ENCODE data around the gene LRRFIP1.

The LRRFIP1 gene

GRCh38 chr2:237720444-237720843, 93.1 kb downstream of the LRRFIP1 start:
- no peak overlapping the region for H3K4me3 Mint-ChIP-seq
- CTCF ChIA-PET = no interaction called here
- peaks cover 36% of the 10 kb centered on the region for H3K4me1 Mint-ChIP-seq
- H3K36me3 Mint-ChIP-seq = peaks cover 34% of the 10 kb centered on the region
- H3K27me3 Mint-ChIP-seq = no peaks in the 10 kb centered on the region
- no peak for DNase-seq
- H3K27ac Mint-ChIP-seq = no peak overlapping the region
- H3K9me3 Mint-ChIP-seq = no peaks in the 10 kb centered on the region

- no peaks in the 10 kb centered on the region for H3K9me3 Mint-ChIP-seq
- no peak overlapping the region for H3K27ac Mint-ChIP-seq
- no peaks in the 10 kb centered on the region for H3K27me3 Mint-ChIP-seq
- no peak overlapping the region for H3K4me3 Mint-ChIP-seq
- no peak for DNase-seq
- peaks cover 32% of the 10 kb centered on the region for H3K4me1 Mint-ChIP-seq
- H3K36me3 Mint-ChIP-seq = peaks cover 34% of the 10 kb centered on the region
- CTCF ChIA-PET = interaction anchor here (1.3 kb wide), 1 partner anchor 48 kb away, joined by 3 read pairs; no protein-coding TSS in a partner anchor
Measured at GRCh38 chr2:237720957-237721356, 93.6 kb downstream of the LRRFIP1 start.

DNA sequence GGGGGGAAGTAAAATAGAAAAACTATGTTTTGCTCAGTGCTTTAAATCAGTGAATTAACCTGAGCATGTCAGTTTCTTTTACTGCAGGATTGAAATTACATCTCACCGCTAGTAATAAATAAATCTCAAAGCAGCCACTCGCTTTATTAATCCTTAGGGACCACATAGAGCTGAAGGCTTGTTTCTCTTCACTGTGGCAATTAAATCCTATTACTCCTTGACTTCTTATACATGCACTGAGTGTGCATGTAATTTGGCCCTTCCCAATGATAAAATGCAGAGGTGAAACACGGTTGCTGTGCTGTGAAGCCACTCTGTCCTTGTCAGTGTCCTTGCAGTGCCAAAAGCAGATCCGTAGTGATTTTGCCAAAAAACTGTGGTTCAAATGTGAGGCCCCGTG, 94.1 kb downstream of the LRRFIP1 start:
- CTCF ChIA-PET = interaction anchor here (1.3 kb wide), 1 partner anchor 48 kb away, joined by 3 read pairs; no protein-coding TSS in a partner anchor

DNA sequence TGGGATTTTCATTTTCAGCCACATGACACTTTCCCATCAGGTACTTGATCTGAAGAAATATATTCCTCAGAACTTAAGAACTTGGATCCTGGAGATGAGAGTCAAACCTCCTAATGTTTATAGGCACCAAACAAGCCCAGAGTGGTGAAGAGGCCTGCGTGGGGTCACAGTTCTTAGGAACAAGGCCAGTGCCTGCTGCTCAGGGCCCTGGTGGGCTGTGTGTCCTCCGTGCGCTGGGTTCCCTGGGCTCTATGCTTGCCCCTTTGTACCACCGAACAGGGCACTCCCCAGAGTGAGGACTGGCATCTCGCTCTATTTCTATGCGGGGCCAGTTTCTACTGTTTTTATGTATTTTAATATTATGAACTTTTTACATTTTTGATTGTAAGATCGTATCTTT, 95.2 kb downstream of the LRRFIP1 start:
- H3K4me3 Mint-ChIP-seq = no peak overlapping the region
- CTCF ChIA-PET = interaction anchor here (1.4 kb wide), 1 partner anchor 50 kb away, joined by 6 read pairs; no protein-coding TSS in a partner anchor
- no peak for DNase-seq
- no peaks in the 10 kb centered on the region for H3K27me3 Mint-ChIP-seq
- peaks cover 38% of the 10 kb centered on the region for H3K36me3 Mint-ChIP-seq
- no peak overlapping the region for H3K27ac Mint-ChIP-seq
- H3K4me1 Mint-ChIP-seq = peaks cover 27% of the 10 kb centered on the region
- H3K9me3 Mint-ChIP-seq = no peaks in the 10 kb centered on the region

More for the DNA sequence above, 94.1 kb downstream of the LRRFIP1 start:
- Mint-ChIP-seq H3K4me3 (no peak overlapping the region), H3K36me3 (peaks cover 34% of the 10 kb centered on the region), H3K9me3 (no peaks in the 10 kb centered on the region), H3K27ac (no peak overlapping the region), H3K27me3 (no peaks in the 10 kb centered on the region), H3K4me1 (peaks cover 27% of the 10 kb centered on the region)
- no peak for DNase-seq

GRCh38 chr2:237723023-237723422, 95.6 kb downstream of the LRRFIP1 start:
- H3K4me1 Mint-ChIP-seq = peaks cover 31% of the 10 kb centered on the region

GRCh38 chr2:237723602-237724001, 96.2 kb downstream of the LRRFIP1 start:
- DNase-seq = peak; percentile 32
- no peak overlapping the region for H3K27ac Mint-ChIP-seq
- CTCF ChIA-PET = interaction anchor here (1.4 to 1.8 kb wide), 2 partner anchors 10 to 51 kb away, joined by 5 to 6 read pairs; no protein-coding TSS in a partner anchor
- no peak overlapping the region for H3K4me3 Mint-ChIP-seq
- H3K27me3 Mint-ChIP-seq = no peaks in the 10 kb centered on the region
- H3K4me1 Mint-ChIP-seq = peaks cover 29% of the 10 kb centered on the region
- H3K36me3 Mint-ChIP-seq = peaks cover 36% of the 10 kb centered on the region
- no peaks in the 10 kb centered on the region for H3K9me3 Mint-ChIP-seq

More at GRCh38 chr2:237723023-237723422, 95.6 kb downstream of the LRRFIP1 start:
- Mint-ChIP-seq H3K36me3 (peaks cover 39% of the 10 kb centered on the region), H3K27ac (no peak overlapping the region), H3K27me3 (no peaks in the 10 kb centered on the region), H3K4me3 (no peak overlapping the region), H3K9me3 (no peaks in the 10 kb centered on the region)
- no peak for DNase-seq
- CTCF ChIA-PET = interaction anchor here (1.4 kb wide), 1 partner anchor 50 kb away, joined by 6 read pairs; no protein-coding TSS in a partner anchor

GRCh38 chr2:237724811-237725478, 97.6 kb downstream of the LRRFIP1 start:
- no peak for DNase-seq
- Mint-ChIP-seq H3K9me3 (no peaks in the 10 kb centered on the region), H3K4me1 (peaks cover 29% of the 10 kb centered on the region), H3K36me3 (peaks cover 37% of the 10 kb centered on the region), H3K27ac (peak overlapping the region; percentile 24), H3K27me3 (no peaks in the 10 kb centered on the region), H3K4me3 (no peak overlapping the region)
- CTCF ChIA-PET = interaction anchor here (1.8 kb wide), 1 partner anchor 12 kb away, joined by 5 read pairs; no protein-coding TSS in a partner anchor

GRCh38 chr2:237725661-237726060, 98.3 kb downstream of the LRRFIP1 start:
- no peak for DNase-seq
- CTCF ChIA-PET = no interaction called here
- no peaks in the 10 kb centered on the region for H3K9me3 Mint-ChIP-seq
- H3K27ac Mint-ChIP-seq = peak overlapping the region; percentile 28
- no peak overlapping the region for H3K4me3 Mint-ChIP-seq
- peaks cover 32% of the 10 kb centered on the region for H3K4me1 Mint-ChIP-seq
- H3K36me3 Mint-ChIP-seq = peaks cover 31% of the 10 kb centered on the region
- no peaks in the 10 kb centered on the region for H3K27me3 Mint-ChIP-seq

DNA sequence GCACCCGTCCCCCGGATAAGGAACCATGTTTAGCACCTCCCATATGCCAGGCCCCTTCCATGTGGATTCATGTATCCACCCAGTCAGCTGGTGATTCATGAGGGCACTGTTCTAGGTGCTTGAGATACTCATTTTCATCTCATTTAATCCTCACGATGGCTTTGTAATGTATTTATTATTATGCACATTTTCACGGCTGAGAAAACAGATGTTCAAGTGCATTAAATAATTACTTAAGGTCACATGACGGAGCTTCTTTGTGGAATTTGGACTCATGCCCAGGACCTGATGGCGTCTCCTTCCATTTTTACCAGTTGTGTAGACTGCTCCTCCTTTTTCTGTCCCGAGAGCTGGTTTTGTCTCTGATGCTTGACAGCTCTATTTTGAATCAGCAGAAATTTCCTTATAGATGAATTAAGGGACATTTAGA, 99.0 kb downstream of the LRRFIP1 start:
- Mint-ChIP-seq H3K36me3 (peaks cover 30% of the 10 kb centered on the region), H3K4me1 (peaks cover 36% of the 10 kb centered on the region), H3K27me3 (no peaks in the 10 kb centered on the region), H3K27ac (no peak overlapping the region), H3K9me3 (no peaks in the 10 kb centered on the region), H3K4me3 (no peak overlapping the region)
- DNase-seq = no peak
- CTCF ChIA-PET = interaction anchor here (1.0 kb wide), 1 partner anchor 21 kb away, joined by 3 read pairs; no protein-coding TSS in a partner anchor

- no peak for DNase-seq
- Mint-ChIP-seq H3K4me1 (peaks cover 36% of the 10 kb centered on the region), H3K27ac (no peak overlapping the region), H3K4me3 (no peak overlapping the region), H3K9me3 (no peaks in the 10 kb centered on the region), H3K27me3 (no peaks in the 10 kb centered on the region), H3K36me3 (peaks cover 28% of the 10 kb centered on the region)
- CTCF ChIA-PET = interaction anchor here (1.0 to 8.1 kb wide), 3 partner anchors 18 to 54 kb away, joined by 3 to 39 read pairs (median 3); no protein-coding TSS in a partner anchor
Measured at GRCh38 chr2:237727363-237727762, 100.0 kb downstream of the LRRFIP1 start.

GRCh38 chr2:237729681-237730475, 102.5 kb downstream of the LRRFIP1 start:
- peaks cover 19% of the 10 kb centered on the region for H3K36me3 Mint-ChIP-seq
- no peak for DNase-seq
- H3K9me3 Mint-ChIP-seq = no peaks in the 10 kb centered on the region
- CTCF ChIA-PET = interaction anchor here (1.3 to 8.1 kb wide), 5 partner anchors 10 to 56 kb away, joined by 3 to 39 read pairs (median 3); no protein-coding TSS in a partner anchor
- no peak overlapping the region for H3K4me3 Mint-ChIP-seq
- H3K4me1 Mint-ChIP-seq = peaks cover 28% of the 10 kb centered on the region
- H3K27me3 Mint-ChIP-seq = no peaks in the 10 kb centered on the region
- no peak overlapping the region for H3K27ac Mint-ChIP-seq

GRCh38 chr2:237731663-237732062, 104.3 kb downstream of the LRRFIP1 start:
- H3K27me3 Mint-ChIP-seq = no peaks in the 10 kb centered on the region
- H3K4me1 Mint-ChIP-seq = peaks cover 28% of the 10 kb centered on the region
- no peak overlapping the region for H3K4me3 Mint-ChIP-seq
- H3K9me3 Mint-ChIP-seq = no peaks in the 10 kb centered on the region
- H3K36me3 Mint-ChIP-seq = peaks cover 23% of the 10 kb centered on the region
- DNase-seq = no peak
- CTCF ChIA-PET = interaction anchor here (0.8 to 8.1 kb wide), 6 partner anchors 11 to 150 kb away, joined by 3 to 39 read pairs (median 4); no protein-coding TSS in a partner anchor
- H3K27ac Mint-ChIP-seq = peak overlapping the region; percentile 24

DNA sequence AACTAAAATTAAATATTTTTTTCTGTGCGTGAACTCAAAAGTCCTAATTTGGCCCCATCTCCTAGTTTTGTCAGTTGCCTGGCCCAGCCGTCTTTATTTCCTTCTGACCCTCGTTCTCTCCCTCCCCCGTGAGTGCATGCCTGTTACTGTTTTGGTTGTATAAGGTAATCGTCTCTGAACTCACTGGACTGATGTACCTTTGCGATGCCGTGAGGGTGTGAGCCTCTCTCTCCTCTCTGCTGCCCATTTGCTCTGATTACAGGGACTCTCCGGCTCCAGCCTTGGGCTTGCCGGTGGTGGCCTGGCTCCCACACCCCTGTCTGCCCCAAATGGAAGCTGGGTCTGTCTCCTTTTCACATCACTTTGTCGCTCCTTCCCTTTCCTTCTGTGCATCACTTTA, 104.7 kb downstream of the LRRFIP1 start:
- DNase-seq = no peak
- Mint-ChIP-seq H3K4me1 (peaks cover 28% of the 10 kb centered on the region), H3K36me3 (peaks cover 21% of the 10 kb centered on the region), H3K27ac (no peak overlapping the region), H3K27me3 (no peaks in the 10 kb centered on the region), H3K9me3 (no peaks in the 10 kb centered on the region), H3K4me3 (no peak overlapping the region)
- CTCF ChIA-PET = interaction anchor here (1.0 to 8.1 kb wide), 5 partner anchors 10 to 58 kb away, joined by 3 to 39 read pairs (median 4); no protein-coding TSS in a partner anchor

DNA sequence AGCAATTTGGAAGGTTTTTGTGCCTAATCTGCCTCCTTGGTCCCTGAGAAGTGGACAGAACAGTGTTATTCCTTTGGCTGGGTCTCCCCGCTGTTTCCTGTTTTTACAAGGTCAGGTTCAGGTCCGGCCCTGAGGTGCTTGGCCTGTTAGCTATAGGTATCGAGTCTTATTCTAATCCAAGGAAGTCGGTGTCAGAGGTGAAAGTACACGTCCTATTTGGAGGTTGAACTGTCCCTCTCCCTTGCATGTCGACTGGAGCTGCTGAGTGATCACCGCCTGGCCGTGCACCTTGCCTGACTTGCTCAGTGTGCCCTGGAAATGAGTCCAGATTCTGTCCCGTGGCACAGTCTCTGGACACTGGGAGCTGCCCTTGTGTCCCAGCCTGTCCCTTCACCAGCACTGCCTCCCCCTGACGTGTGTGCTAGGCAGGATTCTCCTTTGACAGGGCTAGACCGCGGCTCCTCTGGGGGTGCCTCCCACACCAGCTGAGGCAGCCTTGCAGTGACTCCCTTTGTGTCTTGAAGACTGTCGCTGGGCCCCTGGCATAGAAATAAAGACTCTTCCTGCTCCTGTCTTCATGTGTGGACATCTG, 105.5 kb downstream of the LRRFIP1 start:
- CTCF ChIA-PET = interaction anchor here (1.4 to 8.1 kb wide), 3 partner anchors 12 to 59 kb away, joined by 4 to 39 read pairs (median 6); no protein-coding TSS in a partner anchor
- Mint-ChIP-seq H3K4me1 (peaks cover 25% of the 10 kb centered on the region), H3K27me3 (no peaks in the 10 kb centered on the region), H3K4me3 (no peak overlapping the region), H3K36me3 (peaks cover 23% of the 10 kb centered on the region), H3K27ac (peak overlapping the region; percentile 65), H3K9me3 (no peaks in the 10 kb centered on the region)
- DNase-seq = no peak

Data from activated naive CD4-positive, alpha-beta T cell treated with anti-CD3 and anti-CD28 coated beads, Interleukin-2, amount 10 ng/mL, durations not matched to agents 7 days and 5 days (primary cell).